ENCODE data around the gene RUNX1. TPM values are rescaled to one million over a fixed set of nuclear protein-coding genes. Genes with fewer than 3 reads are reported as not detected.

The RUNX1 gene
- total and polyA plus RNA-seq, 10 of the 15 experiments (the other 5 are each of a cell fraction or from before 2014, with no cell fraction given) = 0.90 to 15.2 (median 4.1) TPM

- Histone ChIP-seq H3K4me3 (no peak overlapping the region), H3K9me3 (replicated peaks; ENCODE audit: control insufficient read depth, insufficient read depth, low read length) (peaks cover 7% of the 10 kb centered on the region; the same call in 1 of the 3 replicates), H2AFZ (ENCODE audit: control insufficient read depth, low read depth, low read length) (no peak overlapping the region), H3K79me2 (ENCODE audit: control insufficient read depth, insufficient read depth, low read length) (no peaks in the 10 kb centered on the region), H3K27me3 (replicated peaks in 1 of 2; ENCODE audit: control insufficient read depth in 2 of 2, insufficient read depth in 2 of 2, low read length in 1 of 2) (peaks cover 0 to 8% of the 10 kb centered on the region in 2 experiments; a peak in 3 of 4 replicates), H3K36me3 (ENCODE audit: control insufficient read depth in 2 of 2, insufficient read depth in 2 of 2, low read length in 1 of 2) (no peaks in the 10 kb centered on the region), H3K4me1 (ENCODE audit: control insufficient read depth, insufficient read depth, low read length) (peaks cover 3% of the 10 kb centered on the region; the same call in 1 of the 2 replicates), H3K4me2 (ENCODE audit: control insufficient read depth, insufficient read depth) (peak overlapping the region; percentile 11; the same call in 1 of the 2 replicates), H4K20me1 (ENCODE audit: control insufficient read depth, insufficient read depth) (no peaks in the 10 kb centered on the region), H3K9ac (ENCODE audit: control insufficient read depth, insufficient read depth, low read length) (no peak overlapping the region), H3K27ac (ENCODE audit: control insufficient read depth, insufficient read depth) (no peak overlapping the region)
- in situ Hi-C loops (cut with MboI) (no loop called here), intact Hi-C loops (cut with micrococcal nuclease; ENCODE audit: unreplicated experiment) (loop anchor here (10.0 kb wide), 1 partner anchor 337 kb away; no protein-coding TSS in a partner anchor)
- 56% methylated on average over 7 of the region's 7 CpGs for WGBS (ENCODE audit: insufficient coverage, insufficient replicate concordance, low lambda C conversion rate, missing lambda C conversion rate)
- no peak for DNase-seq (ENCODE audit: low read depth, low spot score)
- CTCF ChIA-PET = no interaction called here
- RAD21 ChIA-PET (ENCODE audit: unreplicated experiment) = no interaction called here
- no peak for FAIRE-seq
- POLR2A ChIA-PET = no interaction called here
- no TSS peak for BruUV-seq (replicated peaks)
- 0 out of 3 replicates have a peak, but pooled peaks have one; percentile 21 for ATAC-seq
- SMC1A ChIA-PET (ENCODE audit: uncharacterized antibody, unreplicated experiment) = no interaction called here
- TF ChIP-seq SKIL (IDR thresholded peaks at IDR 0.05; ENCODE audit: low read depth, poor library complexity, severe bottlenecking) (no peak), CREM (IDR thresholded peaks at IDR 0.05; ENCODE audit: low read depth) (peak; percentile 10; the same call in 1 of the 2 replicates), CREB1 (IDR thresholded peaks at IDR 0.05; ENCODE audit: low read depth) (0 out of 2 replicates have a peak, but pooled peaks have one; percentile 29), MTA3 (IDR thresholded peaks at IDR 0.05; ENCODE audit: borderline replicate concordance, low read length) (peak; percentile 54; the same call in 1 of the 2 replicates), NFYB (IDR thresholded peaks at IDR 0.05; ENCODE audit: insufficient read depth, low read depth, low read length) (no peak), ZBTB33 (IDR thresholded peaks at IDR 0.05) (no peak), KAT2A (conservative IDR thresholded peaks at IDR 0.05; ENCODE audit: control insufficient read depth, low read depth, low read length) (no peak), SRF (IDR thresholded peaks at IDR 0.05; ENCODE audit: low read depth in 2 of 2, low read length in 2 of 2) (no peak), FOXK2 (IDR thresholded peaks at IDR 0.05) (no peak), SIX5 (IDR thresholded peaks at IDR 0.05; ENCODE audit: low read depth, low read length, severe bottlenecking) (no peak), STAT1 (conservative IDR thresholded peaks at IDR 0.05) (no peak), MEF2A (IDR thresholded peaks at IDR 0.05; ENCODE audit: insufficient read depth, low read depth, low read length) (no peak), EZH2 (IDR thresholded peaks at IDR 0.05; ENCODE audit: borderline replicate concordance, control insufficient read depth, low read depth, low read length) (no peak), BHLHE40 (IDR thresholded peaks at IDR 0.05; ENCODE audit: borderline replicate concordance in 1 of 2, low read depth in 2 of 2, low read length in 1 of 2) (no peak)
- TF ChIP-seq, protein P1, sequence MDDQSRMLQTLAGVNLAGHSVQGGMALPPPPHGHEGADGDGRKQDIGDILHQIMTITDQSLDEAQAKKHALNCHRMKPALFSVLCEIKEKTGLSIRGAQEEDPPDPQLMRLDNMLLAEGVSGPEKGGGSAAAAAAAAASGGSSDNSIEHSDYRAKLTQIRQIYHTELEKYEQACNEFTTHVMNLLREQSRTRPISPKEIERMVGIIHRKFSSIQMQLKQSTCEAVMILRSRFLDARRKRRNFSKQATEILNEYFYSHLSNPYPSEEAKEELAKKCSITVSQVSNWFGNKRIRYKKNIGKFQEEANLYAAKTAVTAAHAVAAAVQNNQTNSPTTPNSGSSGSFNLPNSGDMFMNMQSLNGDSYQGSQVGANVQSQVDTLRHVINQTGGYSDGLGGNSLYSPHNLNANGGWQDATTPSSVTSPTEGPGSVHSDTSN (IDR thresholded peaks at IDR 0.05; ENCODE audit: insufficient replicate concordance, low read depth, low read length) = no peak
Observed at GRCh38 chr21:35057428-35057827, 8.3 kb upstream of the RUNX1 start.

Data from GM12878 (cell line).